Transverse colon (tissue), 4 donors: ENCODE data around the gene RGS5.

ENCODE experiments used
- POLR2A ChIP-seq: fragments of 450-650 bp; IDR thresholded peaks from one replicate; pipeline ENCODE4 v1.6.1; 2016; ENCODE audit warnings: antibody characterized with exemption, mild to moderate bottlenecking, moderate library complexity
- POLR2AphosphoS5 ChIP-seq, 3 donors: sonication (generic); formaldehyde crosslinking; IDR thresholded peaks; one replicate each; pipeline ENCODE4 v1.6.1; 2016; ENCODE audit warnings: antibody characterized with exemption in 3 of 3
- TF ChIP-seq, protein P1 (sequence below), 5 experiments: fragments of 200-600 bp in 3 of 5; fragments of 450-650 bp in 2 of 5; sonication (generic) in 3 of 5; IDR thresholded peaks; 1 replicate in 2 of 5; 2 replicates in 3 of 5; pipeline ENCODE4 v1.5.1; 2016 to 2017; ENCODE audit warnings: antibody characterized with exemption in 5 of 5, inconsistent platforms in 3 of 5, mild to moderate bottlenecking in 2 of 5, moderate library complexity in 1 of 5

DNA sequence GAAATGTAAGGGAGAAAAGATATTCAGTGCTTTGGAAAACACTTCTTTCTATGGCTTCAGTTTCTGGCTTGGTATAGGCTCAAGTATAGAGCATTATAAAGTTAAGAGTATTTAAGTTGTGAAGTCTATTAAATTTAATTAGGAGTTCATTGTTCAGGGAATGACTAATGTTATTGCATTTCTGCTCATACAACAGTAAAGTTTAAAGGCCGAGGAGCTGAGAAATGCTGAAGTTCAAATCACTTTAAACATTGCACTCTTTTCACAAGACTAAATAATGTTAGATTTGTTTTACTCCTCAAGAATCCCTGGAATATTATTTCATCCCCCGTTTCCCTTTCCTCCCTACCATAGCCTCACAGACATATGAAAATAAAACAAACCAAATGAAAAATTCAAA, 30.1 kb downstream of the RGS5 start:
- TF ChIP-seq, protein P1, sequence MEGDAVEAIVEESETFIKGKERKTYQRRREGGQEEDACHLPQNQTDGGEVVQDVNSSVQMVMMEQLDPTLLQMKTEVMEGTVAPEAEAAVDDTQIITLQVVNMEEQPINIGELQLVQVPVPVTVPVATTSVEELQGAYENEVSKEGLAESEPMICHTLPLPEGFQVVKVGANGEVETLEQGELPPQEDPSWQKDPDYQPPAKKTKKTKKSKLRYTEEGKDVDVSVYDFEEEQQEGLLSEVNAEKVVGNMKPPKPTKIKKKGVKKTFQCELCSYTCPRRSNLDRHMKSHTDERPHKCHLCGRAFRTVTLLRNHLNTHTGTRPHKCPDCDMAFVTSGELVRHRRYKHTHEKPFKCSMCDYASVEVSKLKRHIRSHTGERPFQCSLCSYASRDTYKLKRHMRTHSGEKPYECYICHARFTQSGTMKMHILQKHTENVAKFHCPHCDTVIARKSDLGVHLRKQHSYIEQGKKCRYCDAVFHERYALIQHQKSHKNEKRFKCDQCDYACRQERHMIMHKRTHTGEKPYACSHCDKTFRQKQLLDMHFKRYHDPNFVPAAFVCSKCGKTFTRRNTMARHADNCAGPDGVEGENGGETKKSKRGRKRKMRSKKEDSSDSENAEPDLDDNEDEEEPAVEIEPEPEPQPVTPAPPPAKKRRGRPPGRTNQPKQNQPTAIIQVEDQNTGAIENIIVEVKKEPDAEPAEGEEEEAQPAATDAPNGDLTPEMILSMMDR (IDR thresholded peaks at IDR 0.05) = no peak
- TF ChIP-seq POLR2A (no peak), POLR2AphosphoS5 (IDR thresholded peaks at IDR 0.05) (no peak)
